ENCODE data around the gene HIGD1B. TPM values are rescaled to one million over a fixed set of nuclear protein-coding genes. Genes with fewer than 3 reads are reported as not detected.
A peak's percentile ranks its signal among the peaks of the same experiment; 100 is the strongest.

The HIGD1B gene
- total and polyA plus RNA-seq, 12 donors, result 0.50 to 7.1 (median 1.8) TPM; not detected in 8

GRCh38 chr17:44881145-44881544, 33.5 kb downstream of the HIGD1B start:
- 86 to 94% (median 91%) methylated on average over 4 of the region's 4 CpGs for WGBS, 4 donors
- TF ChIP-seq POLR2A (IDR thresholded peaks at IDR 0.05) (no peak), CTCF (IDR thresholded peaks at IDR 0.05) (no peak)
- Histone ChIP-seq H3K27ac (no peak overlapping the region), H3K9me3 (replicated peaks in 1 of 3) (no peaks in the 10 kb centered on the region), H3K4me1 (replicated peaks in 1 of 2) (peaks cover 10 to 20% of the 10 kb centered on the region in 2 donors), H3K27me3 (no peaks in the 10 kb centered on the region), H3K4me3 (no peak overlapping the region), H3K36me3 (replicated peaks in 1 of 2) (peaks cover 0 to 93% of the 10 kb centered on the region in 2 donors)
- DNase-seq, result no peak
- intact Hi-C loops (cut with DNase I), result no loop called here

GRCh38 chr17:44884941-44885340, 37.3 kb downstream of the HIGD1B start:
- Histone ChIP-seq H3K4me3 (no peak overlapping the region), H3K4me1 (replicated peaks in 1 of 2) (peaks cover 25 to 39% of the 10 kb centered on the region in 2 donors), H3K27me3 (no peaks in the 10 kb centered on the region), H3K9me3 (replicated peaks in 1 of 3) (no peaks in the 10 kb centered on the region), H3K36me3 (replicated peaks in 1 of 2) (peaks cover 0 to 72% of the 10 kb centered on the region in 2 donors), H3K27ac (peak overlapping the region in 1 of 5 donors; percentile 2)
- DNase-seq, result no peak
- intact Hi-C loops (cut with DNase I), result no loop called here
- 49 to 65% (median 56%) methylated on average over 2 of the region's 2 CpGs for WGBS, 4 donors
- TF ChIP-seq POLR2A (IDR thresholded peaks at IDR 0.05), result no peak
- TF ChIP-seq CTCF (IDR thresholded peaks at IDR 0.05), result no peak

DNA sequence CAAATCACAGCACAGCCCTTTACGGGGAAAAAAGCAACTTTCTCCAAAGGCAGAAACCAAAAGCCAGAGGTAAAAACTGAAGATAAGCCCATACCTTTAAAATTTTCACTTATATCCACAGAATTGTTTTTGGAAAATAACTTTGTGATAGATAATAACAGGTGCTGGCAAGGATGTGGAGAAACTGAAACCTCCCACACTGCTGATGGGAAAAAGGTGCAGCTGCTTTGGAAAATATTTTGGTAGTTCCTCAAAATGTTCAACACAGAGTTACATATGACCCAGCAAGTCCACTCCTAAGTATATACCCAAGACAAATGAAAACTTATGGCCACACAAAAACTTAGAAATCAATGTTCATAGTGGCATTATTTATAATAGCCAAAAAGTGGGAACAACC, 39.3 kb downstream of the HIGD1B start:
- no peaks in the 10 kb centered on the region for H3K9me3 ChIP-seq (replicated peaks in 1 of 3)
- no peak overlapping the region for H3K27ac ChIP-seq
- 91 to 100% (median 95%) methylated on average over 1 of the region's 1 CpG for WGBS, 4 donors
- no peaks in the 10 kb centered on the region for H3K27me3 ChIP-seq
- DNase-seq, result no peak
- H3K36me3 ChIP-seq (replicated peaks in 1 of 2), result peaks cover 0 to 64% of the 10 kb centered on the region in 2 donors
- peaks cover 25 to 32% of the 10 kb centered on the region in 2 donors for H3K4me1 ChIP-seq (replicated peaks in 1 of 2)
- intact Hi-C loops (cut with DNase I), result no loop called here
- no peak for TF ChIP-seq CTCF (IDR thresholded peaks at IDR 0.05)
- TF ChIP-seq POLR2A (IDR thresholded peaks at IDR 0.05), result no peak
- H3K4me3 ChIP-seq, result no peak overlapping the region

DNA sequence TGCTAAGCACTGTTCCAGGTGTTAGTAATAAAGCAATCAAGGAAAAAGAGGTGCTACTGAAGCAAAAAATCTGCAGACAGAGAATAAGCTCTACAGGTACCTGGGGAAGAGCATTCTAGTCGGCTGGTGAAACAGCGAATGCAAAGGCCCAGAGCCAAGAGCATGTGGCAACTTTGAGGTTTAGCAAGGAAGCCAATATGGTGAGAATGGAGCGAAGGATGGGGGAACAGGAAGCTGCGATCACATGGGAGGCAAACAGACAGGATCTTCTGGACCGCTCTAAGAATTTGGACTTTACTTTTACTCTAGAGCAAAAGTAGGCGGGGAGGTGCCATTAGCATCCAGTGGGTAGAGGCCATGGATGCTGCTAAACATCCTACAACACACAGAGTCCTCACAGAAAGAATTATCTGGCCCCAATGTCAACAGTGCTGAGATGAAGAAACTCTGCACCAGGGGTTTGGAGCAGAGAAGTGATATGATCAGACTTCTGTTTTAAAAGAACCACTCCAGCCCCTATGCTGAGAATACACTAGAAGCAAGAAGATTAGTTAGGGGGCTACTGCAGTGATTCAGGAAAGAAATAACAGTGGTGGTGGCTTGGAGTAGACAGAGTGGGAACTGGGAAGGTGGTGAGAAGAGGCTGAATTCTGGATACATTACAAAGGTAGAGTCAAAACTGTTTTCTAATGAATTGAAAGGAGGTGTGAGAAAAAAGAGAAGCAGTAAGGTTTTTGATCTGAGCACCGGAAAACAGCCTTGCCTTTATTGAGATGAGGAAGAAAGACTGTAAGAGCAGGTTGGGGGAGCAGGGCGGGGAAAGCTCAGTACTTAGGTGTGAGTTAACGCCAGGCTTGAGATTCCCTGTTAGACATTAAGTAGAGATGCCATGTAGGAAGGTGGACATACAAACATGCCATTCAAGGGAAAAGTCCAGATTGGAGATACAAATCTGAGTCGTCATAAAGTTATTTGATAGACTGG, 40.6 kb downstream of the HIGD1B start:
- intact Hi-C loops (cut with DNase I), result no loop called here
- H3K27me3 ChIP-seq, result no peaks in the 10 kb centered on the region
- 72 to 75% (median 72%) methylated on average over 10 of the region's 10 CpGs for WGBS, 4 donors
- TF ChIP-seq CTCF (IDR thresholded peaks at IDR 0.05) (no peak), POLR2A (IDR thresholded peaks at IDR 0.05) (no peak)
- H3K36me3 ChIP-seq (replicated peaks in 1 of 2), result peaks cover 0 to 63% of the 10 kb centered on the region in 2 donors
- peak overlapping the region in 3 of 5 donors; percentile 1 to 50 (median 34) for H3K27ac ChIP-seq
- DNase-seq, result peak in 1 of 7 donors; percentile 50
- H3K9me3 ChIP-seq (replicated peaks in 1 of 3), result no peaks in the 10 kb centered on the region
- H3K4me1 ChIP-seq (replicated peaks in 1 of 2), result peaks cover 25 to 32% of the 10 kb centered on the region in 2 donors
- no peak overlapping the region for H3K4me3 ChIP-seq

All from adrenal gland (tissue), 12 donors.